Frontal cortex (tissue), 4 donors: ENCODE measurements around the gene CACNB1. TPM values are rescaled to one million over a fixed set of nuclear protein-coding genes. Genes with fewer than 3 reads are reported as not detected.
"Not testable (repeated sequence)": the region's sequence is repeated elsewhere in the genome, so short reads cannot be mapped to it uniquely, and the experiment has no call there.

Source experiments
- DNase-seq, 2 donors: peaks; one replicate each; pipeline ENCODE4 v3.0.0; 2012; ENCODE audit warnings: low spot score in 2 of 2
- FAIRE-seq: peaks from 2 replicates; lab custom pipeline; 2012; peaks lifted over from hg19 to GRCh38; lab: Jason Lieb, UNC
- total RNA-seq: library from RNA; depleted of rRNA; stranded (reverse); fragments of >200 nt; gene quantifications from one replicate; pipeline ENCODE4 v1.2.3, GENCODE V29; 2014
- donor health status: control.
- donor health status: control.
- donor health status: control.

Gene CACNB1
- total RNA-seq, 1 donor from 2014 or later, result 14.3 TPM

- no peak for DNase-seq
- no peak for FAIRE-seq
Measured at GRCh38 chr17:39183720-39184119, 13.7 kb downstream of the CACNB1 start.

- no peak for FAIRE-seq
- DNase-seq, result no peak
Measured at GRCh38 chr17:39183045-39183444, 14.4 kb downstream of the CACNB1 start.

- FAIRE-seq (no peak), DNase-seq (no peak)
Measured at GRCh38 chr17:39181303-39181702, 16.2 kb downstream of the CACNB1 start.

- FAIRE-seq (no peak), DNase-seq (no peak)
Measured at GRCh38 chr17:39178536-39178935, 18.9 kb downstream of the CACNB1 start.

DNA sequence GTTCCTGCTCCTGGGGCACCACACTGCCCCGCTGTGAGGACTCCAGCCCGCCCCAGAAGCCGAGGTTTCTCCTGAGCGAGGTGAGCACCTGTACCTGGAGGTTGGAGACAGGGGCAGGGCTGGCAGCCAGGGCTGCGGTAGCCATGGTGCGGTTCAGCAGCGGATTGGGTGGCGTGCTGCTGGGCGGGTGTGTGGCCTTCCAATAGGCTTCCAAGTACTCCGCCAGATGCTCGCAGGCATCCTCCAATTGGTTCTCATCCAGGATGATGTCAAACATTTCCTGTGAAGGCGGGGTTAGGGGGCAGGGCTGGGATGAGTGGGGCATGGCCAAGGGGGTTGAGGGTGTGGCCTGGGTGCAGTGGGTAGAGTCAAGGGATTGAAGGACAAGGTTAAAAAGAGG lies 20.2 kb downstream of the CACNB1 start:
- no peak for FAIRE-seq
- DNase-seq, result no peak

- FAIRE-seq (no peak), DNase-seq (no peak)
Measured at GRCh38 chr17:39175695-39176093, 21.8 kb downstream of the CACNB1 start.

DNA sequence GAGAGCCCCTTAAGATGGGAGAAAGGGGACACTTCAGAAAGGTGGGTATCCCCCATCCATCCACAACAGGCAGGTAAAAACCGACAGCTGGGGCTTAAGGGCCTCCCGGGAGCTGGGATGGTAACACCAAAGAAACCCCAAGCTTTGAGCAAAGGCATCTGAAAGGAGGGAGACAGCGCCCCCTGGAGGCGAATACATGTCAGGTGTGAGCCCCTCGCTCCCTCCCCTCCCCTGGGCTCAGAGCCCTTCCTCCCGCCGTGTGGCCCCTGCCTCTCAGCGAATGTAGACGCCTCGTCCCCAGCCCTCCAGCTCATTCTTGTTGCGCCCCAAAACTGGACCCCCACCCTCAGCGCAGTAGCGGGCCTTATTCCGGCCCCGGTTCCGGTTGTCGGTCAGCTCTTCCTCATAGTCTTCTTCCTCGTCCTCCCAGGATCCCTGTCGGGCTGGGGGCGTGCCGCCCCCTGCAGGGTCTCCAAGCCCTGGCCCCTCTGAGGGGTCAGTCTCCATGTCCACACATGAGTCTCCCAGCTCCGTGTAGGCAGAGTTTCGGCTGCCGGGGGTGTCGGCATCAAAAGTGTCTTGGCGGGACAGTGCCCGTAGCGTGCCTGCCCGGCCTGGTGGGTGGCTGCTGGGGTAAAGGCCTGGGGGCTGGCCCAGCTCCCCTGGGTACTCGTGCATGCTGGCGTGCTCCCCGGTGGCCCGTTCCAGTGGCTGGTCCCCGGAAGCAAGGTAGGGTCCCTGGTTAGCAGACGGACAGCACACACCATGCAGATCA lies 22.4 kb downstream of the CACNB1 start:
- peak; percentile 56 to 87 for DNase-seq

GRCh38 chr17:39173526-39174274 lies 23.8 kb downstream of the CACNB1 start:
- DNase-seq (no peak), FAIRE-seq (no peak)

More for the DNA sequence above, 22.4 kb downstream of the CACNB1 start:
- no peak for FAIRE-seq

- no peak for FAIRE-seq
Measured at GRCh38 chr17:39173080-39173479, 24.4 kb downstream of the CACNB1 start.

GRCh38 chr17:39171933-39172332 lies 25.5 kb downstream of the CACNB1 start:
- DNase-seq, result no peak
- no peak for FAIRE-seq

More at GRCh38 chr17:39173080-39173479, 24.4 kb downstream of the CACNB1 start:
- no peak for DNase-seq

GRCh38 chr17:39170558-39170957 lies 26.9 kb downstream of the CACNB1 start:
- FAIRE-seq (no peak), DNase-seq (no peak)

DNA sequence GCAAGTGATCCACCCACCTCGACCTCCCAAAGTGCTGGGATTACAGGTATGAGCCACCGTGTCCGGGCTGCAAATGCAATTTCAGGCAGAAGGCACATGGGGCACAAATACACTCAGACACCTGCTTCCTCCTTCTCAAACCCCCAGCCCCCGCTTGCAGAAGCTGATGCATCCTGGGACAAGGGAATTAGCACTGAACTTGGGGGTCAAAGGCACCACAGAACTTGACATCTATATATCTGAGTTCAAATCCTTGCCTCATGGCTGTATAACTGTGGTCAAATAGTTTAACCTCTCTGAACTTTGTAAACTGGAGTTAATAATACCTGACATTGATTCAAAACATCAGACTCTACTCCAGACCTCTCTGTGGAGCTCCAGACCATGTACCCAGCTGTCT lies 27.4 kb downstream of the CACNB1 start:
- DNase-seq (no peak), FAIRE-seq (no peak)

DNA sequence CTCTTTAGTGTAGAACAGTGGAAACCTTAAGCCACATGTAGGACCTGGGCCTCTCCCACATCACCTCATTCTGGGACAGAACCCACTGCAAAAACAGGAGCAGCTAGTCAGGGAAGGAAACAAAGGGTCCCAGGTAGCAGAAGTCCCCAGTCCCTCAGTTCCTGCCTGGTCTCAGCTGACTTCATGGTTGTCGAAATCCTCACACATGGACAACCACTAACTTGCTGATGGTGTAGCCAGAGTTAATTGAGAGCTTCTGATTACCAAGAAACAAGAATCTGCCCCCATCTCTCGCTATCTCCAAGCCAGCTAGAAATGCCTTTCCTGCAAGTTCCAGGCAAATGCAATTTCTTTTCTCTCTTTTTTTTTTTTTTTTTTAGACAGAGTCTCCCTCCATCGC lies 28.0 kb downstream of the CACNB1 start:
- DNase-seq, result no peak
- FAIRE-seq, result no peak

- DNase-seq, result no peak
- no peak for FAIRE-seq
Measured at GRCh38 chr17:39169101-39169500, 28.4 kb downstream of the CACNB1 start.

DNA sequence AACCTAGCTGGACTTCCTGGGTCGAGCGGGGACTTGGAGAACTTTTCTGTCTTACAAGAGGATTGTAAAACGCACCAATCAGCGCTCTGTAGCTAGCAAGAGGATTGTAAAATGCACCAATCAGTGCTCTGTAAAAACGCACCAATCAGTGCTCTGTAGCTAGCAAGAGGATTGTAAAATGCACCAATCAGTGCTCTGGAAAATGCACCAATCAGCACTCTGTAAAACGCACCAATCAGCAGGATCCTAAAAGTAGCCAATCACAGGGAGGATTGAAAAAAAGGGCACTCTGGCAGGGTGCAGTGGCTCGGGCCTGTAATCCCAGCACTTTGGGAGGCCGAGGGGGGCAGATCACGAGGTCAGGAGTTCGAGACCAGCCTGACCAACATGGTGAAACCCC lies 29.0 kb downstream of the CACNB1 start:
- FAIRE-seq, DNase-seq: not testable (repeated sequence)

GRCh38 chr17:39167476-39167875 lies 30.0 kb downstream of the CACNB1 start:
- DNase-seq (no peak), FAIRE-seq (no peak)

- DNase-seq (no peak), FAIRE-seq (no peak)
Measured at GRCh38 chr17:39166437-39167335, 30.8 kb downstream of the CACNB1 start.

DNA sequence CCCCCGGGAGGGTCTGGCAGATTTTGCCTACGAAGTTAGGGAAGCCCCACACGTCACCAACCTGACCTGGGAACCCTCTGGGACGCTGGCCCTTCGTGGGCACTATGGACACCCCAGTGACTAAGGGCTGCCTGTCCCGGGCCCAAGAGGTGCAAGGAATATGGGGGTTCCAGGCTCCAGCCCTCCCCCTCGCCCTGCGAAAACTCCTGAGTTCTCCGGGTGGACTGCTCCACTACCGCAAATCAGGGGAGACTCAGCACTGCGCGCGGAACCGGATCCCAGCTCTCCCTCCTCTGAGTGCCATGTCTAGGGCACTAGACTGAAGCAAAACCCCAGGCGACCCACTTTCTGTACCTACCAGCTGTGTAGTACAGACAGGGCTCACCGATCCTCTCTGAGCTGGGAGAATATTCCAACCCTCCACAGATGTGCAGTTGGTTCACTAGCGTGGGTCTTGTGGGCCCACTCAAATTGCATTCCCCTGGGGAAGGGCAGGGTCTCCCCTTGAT lies 31.6 kb downstream of the CACNB1 start, which contains the start of gene ARL5C:
Gene ARL5C (minus strand): TSS at position 321 of the 509 bp plus-strand sequence. CDS start 401 bp downstream, outside the sequence.
- DNase-seq, result no peak
- no peak for FAIRE-seq

GRCh38 chr17:39165178-39165840 lies 32.2 kb downstream of the CACNB1 start:
- FAIRE-seq, result no peak
- DNase-seq, result no peak
